Cerebellar cortex (tissue), 1 donor: ENCODE measurements around the gene JARID2.

Experiments used
- DNase-seq: peaks from one replicate; pipeline ENCODE4 v3.0.0-alpha.2; 2015; ENCODE audit warnings: low spot score

JARID2 gene

DNA sequence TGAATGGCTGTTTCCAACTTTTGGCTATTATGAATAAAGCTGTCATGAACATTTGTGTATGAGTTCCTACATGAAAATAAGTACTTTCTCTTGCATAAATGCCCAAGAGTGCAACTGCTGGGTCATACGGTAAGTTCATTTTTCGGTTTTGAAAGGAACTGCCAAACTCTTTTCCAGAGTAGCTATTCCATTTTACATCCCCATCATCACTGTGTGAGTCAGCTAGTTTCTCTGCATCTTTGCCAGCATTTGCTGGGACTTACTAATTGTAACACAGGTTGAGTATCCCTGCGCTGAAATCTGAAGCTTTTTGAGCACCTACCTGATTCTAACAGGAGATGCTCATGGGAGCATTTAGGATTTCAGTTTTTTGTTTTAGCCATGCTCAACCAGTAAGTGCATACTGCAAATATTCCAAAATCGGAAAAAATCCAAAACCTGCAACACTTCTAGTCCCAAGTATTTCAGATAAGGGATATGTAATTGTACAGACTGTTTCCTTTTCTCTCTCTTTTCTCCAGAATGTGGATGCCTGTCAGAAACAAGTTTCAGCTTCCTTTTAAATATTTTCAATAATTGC, 298.5 kb downstream of the JARID2 start:
- no peak for DNase-seq

DNA sequence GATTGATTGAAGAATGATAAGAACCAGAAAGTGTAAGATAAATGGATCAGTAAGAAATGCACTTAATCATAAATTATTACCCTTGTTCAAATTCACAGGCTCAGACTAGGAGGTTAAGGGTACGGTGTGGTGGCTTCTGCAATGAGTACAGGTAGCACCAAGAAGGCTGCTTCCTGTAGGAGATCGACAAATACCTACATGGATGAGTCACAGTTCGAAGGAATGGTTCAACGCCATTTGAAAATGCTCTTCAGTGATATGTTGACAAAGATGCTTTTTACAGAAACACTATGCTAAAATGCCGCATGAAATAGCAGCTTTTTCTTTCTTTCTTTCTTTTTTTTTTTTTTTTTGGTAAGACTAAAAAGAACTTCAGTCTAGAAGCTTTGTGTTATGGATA, 300.7 kb downstream of the JARID2 start:
- no peak for DNase-seq

DNA sequence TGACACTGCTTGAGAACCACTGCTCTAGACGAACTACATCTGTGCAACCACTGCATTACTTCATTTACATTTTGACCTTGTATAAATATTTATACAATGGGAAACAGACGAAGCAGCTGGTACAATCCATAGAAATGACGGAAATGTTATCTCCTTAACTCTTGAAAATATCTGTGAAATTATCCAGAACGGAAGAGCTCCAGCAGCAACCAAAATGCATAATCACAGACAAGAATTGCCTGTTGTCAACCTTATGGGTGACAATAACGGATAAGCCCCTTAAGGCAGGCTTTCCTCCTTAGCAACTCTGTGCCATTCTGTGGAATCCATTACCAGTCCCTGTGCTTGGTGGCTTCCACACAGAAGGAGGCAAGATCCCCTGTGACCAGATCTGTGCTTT, 301.5 kb downstream of the JARID2 start:
- no peak for DNase-seq

DNA sequence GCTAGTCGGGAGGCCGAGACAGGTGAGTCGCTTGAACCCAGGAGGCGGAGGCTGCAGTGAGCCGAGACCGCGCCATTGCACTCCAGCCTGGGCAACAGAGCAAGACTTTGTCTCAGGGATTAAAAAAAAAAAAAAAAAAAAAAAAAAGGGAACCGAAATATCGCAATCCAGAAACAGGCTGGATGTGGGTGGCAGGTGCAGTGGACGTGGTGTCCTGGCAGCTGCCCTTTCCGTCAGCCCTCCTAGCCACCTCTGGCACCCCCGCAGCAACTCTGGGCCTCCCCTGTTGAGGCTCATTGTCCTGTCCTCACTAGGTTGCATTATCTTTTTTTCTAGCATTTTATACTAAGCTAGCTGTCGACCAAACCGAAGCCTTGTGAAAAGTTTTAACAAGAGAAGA, 303.5 kb downstream of the JARID2 start:
- no peak for DNase-seq

DNA sequence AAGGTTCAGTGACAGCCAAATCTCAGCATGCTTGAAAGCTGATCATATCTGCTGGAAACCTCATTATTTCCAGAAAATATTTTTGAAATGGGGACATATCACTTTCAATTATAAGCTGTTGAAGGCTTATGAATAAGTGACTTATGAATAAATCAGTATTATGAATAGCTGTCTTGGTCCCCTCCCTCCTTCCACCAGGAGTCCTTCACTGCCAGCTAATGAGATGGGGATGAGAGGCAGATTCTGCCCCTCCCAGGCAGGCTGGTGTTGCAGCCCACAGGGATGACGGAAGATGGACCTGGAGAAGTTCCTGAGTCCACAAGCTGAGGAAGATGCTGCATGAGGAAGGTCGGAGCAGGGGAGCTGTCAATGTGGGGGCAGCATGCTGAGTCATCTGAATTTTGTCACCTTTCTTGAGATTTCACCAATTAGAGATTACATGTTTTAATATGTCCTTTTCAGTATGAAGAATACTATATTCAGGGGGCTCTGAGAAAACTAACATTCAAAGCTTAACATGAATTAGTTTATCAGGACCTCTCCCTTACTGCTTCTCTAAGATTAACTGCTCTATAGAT, 304.8 kb downstream of the JARID2 start:
- peak; percentile 28 for DNase-seq

DNA sequence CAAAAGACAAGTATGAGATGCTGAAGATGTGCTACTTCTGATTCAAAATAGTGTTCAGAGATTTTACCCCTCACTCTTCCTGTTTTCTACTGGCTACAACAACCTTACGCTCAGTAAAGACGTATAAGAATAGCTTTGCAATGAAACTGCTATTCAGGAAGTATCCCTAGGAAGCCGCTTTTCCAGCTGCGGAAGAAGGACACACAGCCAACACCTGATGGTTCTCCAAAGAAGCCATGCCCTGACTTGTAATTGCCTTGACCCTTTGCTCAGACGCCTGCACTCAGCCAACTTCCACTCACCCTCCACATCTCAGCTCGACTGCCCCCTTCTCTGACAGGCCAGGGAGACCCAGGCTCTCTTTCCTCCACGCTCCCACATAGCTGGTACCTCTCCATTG, 305.4 kb downstream of the JARID2 start:
- DNase-seq: no peak

DNA sequence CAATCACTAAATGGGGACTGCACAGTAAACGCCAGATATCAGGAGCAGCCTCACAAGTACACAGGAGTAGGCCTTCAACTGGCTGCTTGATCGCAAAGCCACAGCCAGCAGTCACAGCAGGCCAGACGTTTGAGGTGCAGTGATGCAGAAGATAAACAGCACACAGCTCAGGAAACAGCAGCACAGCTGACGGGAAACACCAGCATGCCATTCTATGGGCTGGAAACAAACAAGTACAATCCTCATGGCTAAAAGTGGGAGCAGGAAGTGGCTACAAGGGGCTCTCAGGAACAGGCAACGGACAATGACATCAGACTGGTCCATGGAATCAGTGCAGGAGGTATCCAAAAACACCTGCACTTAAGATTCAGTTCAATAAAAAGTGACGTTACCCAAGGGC, 305.9 kb downstream of the JARID2 start:
- DNase-seq: no peak

DNA sequence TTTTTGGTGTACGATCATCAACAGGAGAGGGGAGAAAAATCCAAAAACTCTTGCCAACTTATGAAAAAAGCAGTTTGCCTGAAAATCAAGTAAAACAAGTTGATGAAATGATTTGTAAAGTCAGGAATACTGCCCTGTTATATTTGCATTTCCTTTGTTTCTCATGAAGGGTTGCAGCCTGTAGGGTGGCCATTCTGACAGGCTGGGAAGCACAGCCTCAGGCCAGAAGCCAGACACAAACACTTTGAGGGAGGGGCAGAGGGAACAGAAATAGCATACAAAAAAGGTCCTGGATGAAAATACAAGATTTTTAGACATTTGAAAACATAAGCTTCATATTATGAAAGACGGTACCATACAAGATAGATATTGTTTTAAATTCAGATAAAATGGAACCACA, 307.2 kb downstream of the JARID2 start:
- no peak for DNase-seq

DNA sequence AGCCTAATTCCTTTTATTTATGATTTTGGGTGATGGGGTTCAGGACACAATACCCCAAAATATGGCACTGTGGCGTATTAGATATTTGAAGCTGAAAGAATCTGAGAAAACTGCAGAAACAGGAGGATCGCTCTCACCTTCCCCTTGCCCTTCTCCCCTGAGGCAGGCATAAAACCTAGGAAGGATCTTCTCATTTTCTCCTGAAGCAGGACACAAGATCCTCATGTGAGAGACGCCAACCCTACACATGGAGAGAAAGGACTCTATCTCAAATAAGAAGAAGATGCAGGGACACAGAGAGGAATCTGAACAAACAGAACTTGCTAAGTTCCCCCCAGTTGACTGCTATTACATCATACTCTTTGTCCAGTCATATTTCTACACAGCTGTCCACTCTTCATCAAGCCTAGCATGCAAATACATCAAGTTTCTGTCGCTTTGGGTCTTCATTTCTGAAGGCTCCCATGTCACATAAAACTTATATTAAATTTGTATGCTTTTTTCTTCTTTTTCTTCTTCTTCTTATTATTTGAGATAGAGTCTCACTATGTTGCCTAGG, 307.9 kb downstream of the JARID2 start:
- DNase-seq: no peak

DNA sequence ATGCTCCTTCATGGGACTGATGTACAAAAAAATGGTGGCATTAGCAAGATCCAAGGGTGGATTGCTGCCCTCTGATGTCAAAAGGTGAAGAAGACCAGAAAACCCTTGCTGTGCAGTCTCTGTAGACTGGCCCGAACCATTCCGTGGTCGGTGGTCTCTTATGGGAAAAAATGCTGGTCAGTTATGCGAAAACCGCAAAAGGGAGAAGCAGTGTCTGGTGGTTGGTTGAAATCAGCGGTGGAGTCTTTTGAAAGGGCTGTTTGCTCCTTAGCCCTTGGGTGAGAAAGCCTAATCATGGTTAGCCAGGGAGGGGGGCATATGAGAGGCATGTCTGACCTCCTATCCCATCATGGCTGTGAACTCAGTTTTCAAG, 308.8 kb downstream of the JARID2 start:
- DNase-seq: no peak

DNA sequence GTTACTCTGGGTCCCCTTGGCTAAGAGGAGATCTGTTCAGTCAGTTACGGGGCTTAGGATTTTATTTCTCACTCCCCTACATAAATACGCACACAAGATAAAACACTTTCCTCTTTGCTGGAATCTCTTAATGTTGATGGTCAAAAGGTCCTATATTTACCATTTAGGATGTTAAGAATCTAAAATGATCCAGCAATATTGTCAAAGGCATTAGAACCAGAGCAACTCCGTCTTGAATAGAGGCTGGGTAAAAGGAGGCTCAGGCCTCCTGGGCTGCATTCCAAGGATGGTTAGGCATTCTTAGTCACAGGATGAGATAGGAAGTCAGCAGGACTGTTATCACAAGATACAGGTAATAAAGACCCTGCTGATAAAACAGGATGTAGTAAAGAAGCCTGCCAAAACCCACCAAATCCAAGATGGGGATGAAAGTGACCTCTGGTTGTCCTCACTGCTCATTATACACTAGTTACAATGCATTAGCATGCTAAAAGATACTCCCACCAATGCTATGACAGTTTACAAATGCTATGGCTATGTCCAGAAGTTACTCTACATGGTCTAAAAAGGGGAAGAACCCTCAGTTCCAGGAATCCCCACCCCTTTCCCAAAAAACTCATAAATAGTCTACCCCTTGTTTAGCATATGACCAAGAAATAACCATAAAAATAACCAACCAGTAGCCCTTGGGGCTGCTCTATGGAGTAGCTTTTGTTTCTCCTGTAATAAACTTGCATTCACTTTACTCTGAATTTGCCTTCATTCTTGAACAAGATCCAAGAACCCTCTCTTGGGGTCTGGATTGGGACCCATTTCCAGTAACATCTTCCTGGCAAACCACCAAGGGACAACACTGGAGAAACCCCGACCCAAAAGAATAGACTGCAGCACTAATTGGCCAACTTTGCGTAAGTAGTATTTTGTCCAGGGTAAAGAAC, 309.5 kb downstream of the JARID2 start:
- DNase-seq: no peak

DNA sequence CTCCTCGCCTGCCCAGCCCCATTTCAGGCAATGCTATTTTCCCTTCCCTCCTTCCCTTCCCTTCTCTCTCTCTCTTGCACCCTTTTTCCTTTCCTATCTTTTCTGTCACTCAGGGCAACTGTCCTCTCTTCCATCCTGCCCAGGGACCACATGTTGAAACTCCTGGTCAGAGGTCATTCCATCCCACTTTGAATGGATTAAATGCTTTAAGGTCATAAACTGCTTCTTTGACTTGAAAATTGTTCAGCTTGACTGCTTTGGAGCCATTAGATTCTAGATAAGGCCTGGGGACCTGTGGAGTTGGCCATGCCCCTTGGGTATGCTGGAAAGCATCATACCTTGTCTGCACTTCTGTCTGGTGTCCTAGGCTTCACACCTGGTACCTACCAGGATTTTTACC, 310.8 kb downstream of the JARID2 start:
- DNase-seq: no peak

DNA sequence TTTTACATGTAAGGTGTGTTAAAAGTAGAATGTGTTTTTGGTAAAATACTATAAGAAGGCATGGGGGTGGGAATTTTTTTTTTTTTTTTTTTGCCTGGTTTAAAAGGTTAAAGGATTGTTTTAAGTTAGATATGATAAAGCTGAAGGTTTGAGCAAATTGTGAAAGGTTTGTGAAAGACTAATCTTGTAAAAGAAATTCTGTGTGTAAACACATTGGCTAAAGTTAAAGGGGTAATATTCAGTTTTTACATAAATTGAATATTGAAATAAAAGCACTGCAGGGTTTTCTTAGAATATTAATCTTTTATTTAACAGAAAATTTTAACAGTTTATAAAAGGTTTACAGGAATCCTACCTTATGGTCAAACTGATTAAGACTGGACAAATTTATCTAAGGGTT, 311.3 kb downstream of the JARID2 start:
- no peak for DNase-seq

DNA sequence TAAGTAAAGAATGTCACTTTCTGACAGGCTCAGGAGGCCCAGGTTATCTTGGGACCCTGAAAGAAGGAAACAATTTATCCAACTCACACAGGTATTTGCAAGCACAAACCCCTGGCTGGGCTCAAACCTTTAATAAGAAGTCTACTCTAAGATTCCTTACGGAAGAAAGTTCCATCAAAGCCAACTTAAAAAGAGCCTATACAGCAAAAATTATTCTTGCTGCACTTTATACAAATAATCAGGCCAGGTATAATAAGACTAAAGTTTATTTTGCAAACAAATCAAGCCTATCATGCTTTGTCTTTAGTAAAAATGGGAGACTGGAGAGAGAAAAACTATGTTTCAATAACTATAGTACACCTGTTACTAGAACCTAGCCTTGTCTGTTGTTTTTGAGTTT, 314.8 kb downstream of the JARID2 start:
- DNase-seq: no peak

DNA sequence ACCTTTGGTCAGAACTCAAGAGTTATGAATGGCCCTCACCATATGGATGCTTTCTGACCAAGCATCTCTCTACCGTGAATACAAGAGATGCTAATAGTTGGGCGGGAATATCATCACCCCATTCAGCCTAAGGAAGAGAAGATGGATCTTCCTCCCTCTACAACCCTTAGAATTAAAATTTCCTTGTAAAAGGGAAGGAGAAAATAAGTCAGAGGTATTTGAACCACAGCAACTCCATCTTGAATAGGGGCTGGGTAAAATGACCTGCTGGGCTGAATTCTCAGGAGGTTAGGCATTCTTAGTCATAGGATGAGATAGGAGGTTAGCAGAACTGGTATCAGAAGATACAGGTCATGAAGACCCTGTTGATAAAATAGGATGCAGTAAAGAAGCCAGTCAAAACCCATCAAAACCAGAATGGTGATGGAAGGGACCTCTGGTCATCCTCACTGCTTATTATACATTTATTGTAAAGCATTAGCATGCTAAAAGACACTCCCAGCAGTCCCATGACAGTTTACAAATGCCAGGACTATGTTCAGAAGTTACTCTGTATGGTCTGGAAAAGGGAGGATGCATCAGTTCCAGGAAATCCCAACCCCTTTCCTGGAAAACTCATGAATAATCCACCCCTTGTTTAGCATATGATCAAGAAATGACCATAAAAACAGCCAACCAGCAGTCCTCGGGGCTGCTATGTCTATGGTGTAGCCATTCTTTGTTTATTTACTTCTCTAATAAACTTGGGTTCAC, 315.8 kb downstream of the JARID2 start:
- DNase-seq: no peak

DNA sequence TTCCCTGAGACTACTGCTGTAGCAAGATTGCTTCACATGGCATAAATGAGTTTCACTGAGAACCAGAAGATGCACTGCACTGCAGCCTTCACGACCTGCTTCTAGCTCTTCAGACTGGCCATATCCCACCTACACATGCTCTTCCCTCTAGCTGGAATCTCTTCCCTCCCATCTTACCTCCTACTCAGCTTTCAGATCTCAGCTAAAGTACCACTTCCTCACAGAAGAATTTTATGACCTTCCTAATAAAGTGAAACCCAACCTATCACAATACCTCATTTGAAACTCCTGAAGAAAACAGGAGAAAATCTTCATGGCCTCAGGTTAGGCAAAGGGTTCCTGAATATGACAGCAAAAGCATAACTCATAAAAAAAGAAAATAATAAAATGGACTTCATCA, 317.1 kb downstream of the JARID2 start:
- no peak for DNase-seq

DNA sequence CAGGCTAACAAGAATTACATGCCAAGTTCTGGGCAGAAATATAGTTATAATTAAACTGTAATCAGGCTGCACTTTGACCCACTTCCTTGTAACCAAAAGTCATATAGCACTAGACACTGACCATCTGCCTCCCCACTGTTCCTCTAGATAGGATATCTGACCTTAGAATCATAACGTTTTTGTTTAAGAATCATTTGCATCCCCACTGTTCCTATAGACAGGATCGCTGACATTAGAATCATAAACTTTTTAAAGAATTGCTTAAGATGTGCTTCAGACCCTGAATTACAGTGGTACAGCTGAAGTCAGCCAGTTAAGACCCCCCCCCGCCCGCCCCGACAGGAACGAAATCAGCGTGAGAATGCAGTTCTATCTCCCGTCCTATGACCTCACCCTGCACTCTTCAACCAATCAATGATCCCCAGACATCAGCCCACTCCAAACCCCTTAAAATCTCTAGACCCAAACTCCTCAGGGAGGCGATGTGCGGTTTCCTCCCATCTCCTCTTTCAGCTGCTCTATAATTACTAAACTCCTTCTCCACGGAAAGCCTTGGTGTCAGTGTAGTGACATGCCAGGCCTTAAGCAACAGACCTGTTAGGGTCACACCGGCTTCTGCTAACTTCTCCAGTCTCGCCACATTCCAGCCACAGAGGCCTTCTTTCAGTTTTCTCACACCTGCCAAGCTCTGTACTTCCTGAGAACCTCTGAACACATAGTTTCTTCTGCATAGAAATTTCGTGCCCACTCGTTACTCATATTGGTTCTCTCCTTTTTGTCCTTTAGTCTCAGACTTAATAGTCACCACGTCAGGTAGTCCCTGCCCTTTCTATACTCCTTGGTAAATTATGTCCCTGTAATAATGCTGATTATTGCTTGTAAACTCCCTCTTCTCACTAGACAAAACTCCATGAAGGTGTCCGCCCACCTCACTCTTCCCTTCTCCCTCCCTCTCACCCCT, 323.4 kb downstream of the JARID2 start:
- no peak for DNase-seq

DNA sequence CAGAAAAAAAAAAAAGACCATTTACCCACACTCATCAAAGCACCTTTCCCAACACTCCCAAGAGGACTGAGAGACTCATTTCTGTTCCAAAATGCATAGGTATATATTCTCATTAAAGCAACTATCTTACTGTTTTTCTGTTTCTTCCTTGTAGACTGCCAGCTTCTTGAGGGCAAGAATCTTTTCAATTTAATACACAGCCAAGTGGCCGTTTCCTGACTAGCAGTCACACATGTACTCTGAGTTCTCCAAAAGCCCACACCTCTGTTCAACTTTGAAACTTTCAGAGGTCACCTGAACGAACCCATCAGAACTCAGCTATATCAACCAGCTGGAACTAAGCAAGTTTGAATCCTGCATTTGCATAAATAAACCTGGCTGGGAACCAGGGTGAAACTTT, 324.3 kb downstream of the JARID2 start:
- DNase-seq: no peak
